K562 (cell line): Measurements from ENCODE around the gene ISOC1. TPM values are rescaled to one million over a fixed set of nuclear protein-coding genes. Genes with fewer than 3 reads are reported as not detected.

Experiments
- ATAC-seq: fragments of 200-7000 bp; cut with Tn5 transposase; 3 replicates; pipeline ENCODE4 v1.9.1; 2020; ENCODE audit warnings: moderate library complexity
- BruUV-seq: library from RNA; stranded (reverse); fragments of 400-500 nt; replicated peaks from 2 replicates; lab custom pipeline; 2021; lab: Mats Ljungman, UMichigan
- CTCF ChIA-PET: fragments of 300-600 bp; formaldehyde crosslinking; extraction: SDS; loops from one replicate; lab custom pipeline; 2021; ENCODE audit warnings: low intra/inter-chr PET ratio; lab: Yijun Ruan, JAX
- POLR2A ChIA-PET: fragments of 300-600, 350-650 bp; sonication (Branson Sonifier 250); formaldehyde crosslinking; extraction: SDS; loops from one replicate; lab custom pipeline; 2021; ENCODE audit warnings: antibody characterized with exemption, inconsistent platforms; lab: Yijun Ruan, JAX
- DNase-seq, 4 experiments: peaks; one replicate each; pipeline versions ENCODE4 v3.0.0 to v3.0.0-alpha.2; 2011 to 2018; ENCODE audit warnings: low spot score in 3 of 4, mixed read lengths in 3 of 4; ENCODE audit errors: extremely low read depth in 1 of 4
- FAIRE-seq: peaks from 2 replicates; lab custom pipeline; 2011; peaks lifted over from hg19 to GRCh38; lab: Jason Lieb, UNC
- H2AFZ ChIP-seq: 2 replicates; pipeline ENCODE4 v1.6.0; 2011; ENCODE audit warnings: low read depth, low read length, control low read depth, inconsistent platforms
- H3K27ac ChIP-seq: fragments of 200-600 bp; 3 replicates; pipeline ENCODE4 v1.8.0; 2011; ENCODE audit warnings: low read depth, mild to moderate bottlenecking, control low read depth, inconsistent platforms, low read length, moderate library complexity, mixed read lengths; ENCODE audit errors: extremely low read depth
- H3K27me3 ChIP-seq, 2 experiments: fragments of 300-600 bp in 1 of 2; 2 replicates in 1 of 2; 3 replicates in 1 of 2; pipeline versions ENCODE4 v1.6.0 to v1.8.0; 2011; ENCODE audit warnings: inconsistent platforms in 2 of 2, low read length in 2 of 2, mild to moderate bottlenecking in 1 of 2, mixed read lengths in 1 of 2, moderate library complexity in 1 of 2; ENCODE audit not compliant: control insufficient read depth in 2 of 2, insufficient read depth in 2 of 2
- H3K36me3 ChIP-seq: fragments of 300-600 bp; 3 replicates; pipeline ENCODE4 v1.8.0; 2011; ENCODE audit warnings: mild to moderate bottlenecking, low read length, inconsistent platforms; ENCODE audit not compliant: control insufficient read depth, insufficient read depth
- H3K4me1 ChIP-seq, 2 experiments: fragments of 200-600 bp in 1 of 2; replicated peaks in 1 of 2; 2 replicates in 1 of 2; 3 replicates in 1 of 2; pipeline versions ENCODE4 v1.5.1 to v1.8.0; 2011; ENCODE audit warnings: inconsistent platforms in 2 of 2, low read length in 2 of 2, mild to moderate bottlenecking in 1 of 2, mixed read lengths in 1 of 2, moderate library complexity in 1 of 2; ENCODE audit not compliant: control insufficient read depth in 2 of 2, insufficient read depth in 2 of 2
- H3K4me2 ChIP-seq: 2 replicates; pipeline ENCODE4 v1.6.1; 2011; ENCODE audit warnings: low read length, control low read depth, inconsistent platforms, mixed read lengths; ENCODE audit not compliant: insufficient read depth
- H3K4me3 ChIP-seq: fragments of 200-600 bp; sonication (generic), shearing (Covaris generic); 2 replicates; pipeline ENCODE4 v1.5.1; 2016; ENCODE audit warnings: control low read depth, inconsistent platforms
- H3K79me2 ChIP-seq: fragments of 200-600 bp; 3 replicates; pipeline ENCODE4 v1.8.0; 2011; ENCODE audit warnings: low read length, inconsistent platforms; ENCODE audit not compliant: control insufficient read depth, insufficient read depth
- H3K9ac ChIP-seq, 2 experiments: 2 replicates each; pipeline versions ENCODE4 v1.6.0 to v1.6.1; 2011; ENCODE audit warnings: low read depth in 2 of 2, low read length in 2 of 2, control low read depth in 1 of 2, inconsistent platforms in 1 of 2, mild to moderate bottlenecking in 1 of 2, mixed read lengths in 1 of 2; ENCODE audit not compliant: insufficient read depth in 1 of 2
- H3K9me1 ChIP-seq: one replicate; pipeline ENCODE4 v1.6.0; 2011; ENCODE audit warnings: inconsistent platforms, mild to moderate bottlenecking, low read length, moderate library complexity; ENCODE audit not compliant: control insufficient read depth, insufficient read depth
- H3K9me3 ChIP-seq: replicated peaks from 2 replicates; pipeline ENCODE4 v1.5.1; 2011; ENCODE audit warnings: low read depth, low read length, inconsistent platforms; ENCODE audit not compliant: control insufficient read depth, insufficient read depth
- H4K20me1 ChIP-seq: replicated peaks from 2 replicates; pipeline ENCODE4 v1.6.1; 2011; ENCODE audit warnings: low read length, inconsistent platforms, mixed read lengths; ENCODE audit not compliant: control insufficient read depth, insufficient read depth
- CBFA2T3 ChIP-seq: fragments of 450-650 bp; IDR thresholded peaks from 2 replicates; pipeline ENCODE4 v1.6.1; 2017
- CCNT2 ChIP-seq: IDR thresholded peaks from 2 replicates; pipeline ENCODE4 v1.6.1; 2011; ENCODE audit warnings: borderline replicate concordance, low read depth, mild to moderate bottlenecking, moderate library complexity, mixed read lengths, low read length; ENCODE audit not compliant: insufficient read length; ENCODE audit errors: extremely low read depth
- CREB1 ChIP-seq, 2 experiments: sonication (generic) in 1 of 2; formaldehyde crosslinking in 1 of 2; IDR thresholded peaks; 2 replicates each; pipeline versions ENCODE4 v1.6.1 to v1.8.0; 2012 to 2022; ENCODE audit warnings: inconsistent platforms in 1 of 2, mild to moderate bottlenecking in 1 of 2, missing genetic modification reagents in 1 of 2, moderate library complexity in 1 of 2
- HDAC6 ChIP-seq: IDR thresholded peaks from 2 replicates; pipeline ENCODE4 v1.6.1; 2012; ENCODE audit warnings: low read depth, mild to moderate bottlenecking, control low read depth, inconsistent platforms, low read length, moderate library complexity
- ID3 ChIP-seq, 2 experiments: fragments of 250-450 bp in 1 of 2; fragments of 450-650 bp in 1 of 2; sonication (Bioruptor Pico) in 1 of 2; IDR thresholded peaks; 2 replicates each; pipeline versions ENCODE4 v1.6.1 to v1.8.0; 2016 to 2021; ENCODE audit warnings: mild to moderate bottlenecking in 2 of 2, moderate library complexity in 2 of 2, missing compliant biosample characterization in 1 of 2, missing genetic modification characterization in 1 of 2
- LEF1 ChIP-seq: fragments of 450-650 bp; IDR thresholded peaks from 2 replicates; pipeline ENCODE4 v1.6.1; 2016; ENCODE audit warnings: mild to moderate bottlenecking
- MAFK ChIP-seq: IDR thresholded peaks from 2 replicates; pipeline ENCODE4 v1.6.1; 2011; ENCODE audit warnings: low read length, improper control_type of control experiment
- MLX ChIP-seq, 2 experiments: fragments of 450-650 bp in 1 of 2; sonication (generic) in 1 of 2; formaldehyde crosslinking; conservative IDR thresholded peaks; 2 replicates each; pipeline versions ENCODE4 v1.4.0 to v1.8.1; 2020 to 2022; ENCODE audit warnings: mild to moderate bottlenecking in 1 of 2, missing genetic modification reagents in 1 of 2
- TBP ChIP-seq: optimal IDR thresholded peaks from 2 replicates; pipeline ENCODE3; 2011; ENCODE audit warnings: low read depth, low read length, improper control_type of control experiment
- XRCC5 ChIP-seq: fragments of 200-400 bp; formaldehyde crosslinking; IDR thresholded peaks from 2 replicates; pipeline ENCODE4 v1.6.1; 2017; ENCODE audit warnings: low read depth, mild to moderate bottlenecking, low read length
- ZNF175 ChIP-seq: fragments of 200-800 bp; sonication (Bioruptor generic); IDR thresholded peaks from 2 replicates; pipeline ENCODE4 v1.6.1; 2016; ENCODE audit warnings: low read depth, mild to moderate bottlenecking, missing genetic modification characterization, missing compliant biosample characterization
- ZNF217 ChIP-seq: sonication (generic); formaldehyde crosslinking; IDR thresholded peaks from 2 replicates; pipeline ENCODE4 v1.8.0; 2022; ENCODE audit warnings: mild to moderate bottlenecking, missing genetic modification reagents
- ZNF717 ChIP-seq: fragments of 250-450 bp; sonication (Bioruptor Pico); IDR thresholded peaks from 2 replicates; pipeline ENCODE4 v1.5.0; 2021
- WGBS: fragments of 100-300 bp; shearing (Covaris generic); methylation state at CpG from one replicate; pipeline ENCODE4 v1.1.6; 2016; ENCODE audit warnings: low coverage, mixed read lengths; ENCODE audit not compliant: insufficient coverage; ENCODE audit errors: missing lambda C conversion rate; 5-methylcytosine and 5-hydroxymethylcytosine counted together
- in situ Hi-C: fragments of 300-500 bp; cut with MboI; formaldehyde crosslinking; loops from 4 replicates; pipeline ENCODE4 v1.15.0; 2018; ENCODE audit warnings: inconsistent platforms, mixed read lengths
- intact Hi-C: fragments of 100-400 bp; cut with micrococcal nuclease; formaldehyde crosslinking; loops from 2 replicates; pipeline ENCODE4 v1.14.2; 2022
- polyA plus RNA-seq, 8 experiments: library from polyadenylated mRNA; depleted of rRNA in 4 of 8; stranded (reverse) in 5 of 8; unstranded in 3 of 8; fragments of >200 nt; fragmentation: Nextera tagmentation in 2 of 8; fragmentation: Illumina TruSeq in 1 of 8; extraction: Ambion mirVana in 2 of 8; extraction: Trizol in 1 of 8; gene quantifications; 2 replicates each; pipeline versions ENCODE4 v1.2.1 to v1.2.3, GENCODE V29; 2011 to 2014; ENCODE audit warnings: inconsistent platforms in 1 of 8, missing spikeins in 1 of 8
- total RNA-seq, 7 experiments: library from RNA; depleted of rRNA in 6 of 7; stranded (reverse); fragments of >200 nt in 6 of 7; fragmentation: Illumina TruSeq in 2 of 7; extraction: Trizol in 2 of 7; gene quantifications; 2 replicates each; pipeline versions ENCODE4 v1.2.1 to v1.2.3, GENCODE V29; 2011 to 2021; ENCODE audit warnings: low replicate concordance in 1 of 7
- TF ChIP-seq, protein P1 (sequence below): IDR thresholded peaks from 2 replicates; pipeline ENCODE4 v1.6.1; 2012; ENCODE audit warnings: low read depth, low read length, improper control_type of control experiment, borderline replicate concordance
- TF ChIP-seq, protein P2 (sequence below): sonication (generic); formaldehyde crosslinking; IDR thresholded peaks from 2 replicates; pipeline ENCODE4 v1.8.0; 2022; ENCODE audit warnings: missing genetic modification reagents, mild to moderate bottlenecking, borderline replicate concordance

Gene ISOC1
- total and polyA plus RNA-seq, 9 of the 15 experiments (the other 6 are each of a cell fraction or from before 2014, with no cell fraction given): 14.0 to 67.9 (median 51.3) TPM

- no peaks in the 10 kb centered on the region for H3K27me3 ChIP-seq
- no peaks in the 10 kb centered on the region for H3K36me3 ChIP-seq
- no peak overlapping the region for H3K27ac ChIP-seq
- WGBS: 0% methylated on average over 1 of the region's 1 CpG
- ChIA-PET CTCF (no interaction called here), POLR2A (no interaction called here)
- H3K4me1 ChIP-seq: no peaks in the 10 kb centered on the region
- H3K9me1 ChIP-seq: no peaks in the 10 kb centered on the region
- in situ Hi-C loops: loop anchor here (25.0 kb wide), 2 partner anchors 221 to 921 kb away; no protein-coding TSS in a partner anchor
- DNase-seq (no peak), ATAC-seq (no peak), FAIRE-seq (no peak)
- H2AFZ ChIP-seq: no peak overlapping the region
- no peaks in the 10 kb centered on the region for H4K20me1 ChIP-seq
- intact Hi-C loops: loop anchor here (5.0 to 10.0 kb wide), 2 partner anchors 921 to 1389 kb away; no protein-coding TSS in a partner anchor
- TF ChIP-seq TBP (no peak), ZNF717 (CRISPR knock-in tag) (no peak), CCNT2 (no peak), ZNF175 (CRISPR knock-in tag) (no peak), MAFK (no peak), MLX (CRISPR knock-in tag; conservative IDR thresholded peaks at IDR 0.05) (no peak), XRCC5 (no peak), CREB1 (IDR thresholded peaks at IDR 0.05) (no peak), CREB1 (CRISPR knock-in tag; IDR thresholded peaks at IDR 0.05) (no peak), HDAC6 (no peak), LEF1 (no peak), ID3 (CRISPR knock-in tag; IDR thresholded peaks at IDR 0.05) (no peak), ID3 (tag; IDR thresholded peaks at IDR 0.05) (no peak), ZNF217 (CRISPR knock-in tag) (no peak), CBFA2T3 (no peak)
- TF ChIP-seq, protein P1, sequence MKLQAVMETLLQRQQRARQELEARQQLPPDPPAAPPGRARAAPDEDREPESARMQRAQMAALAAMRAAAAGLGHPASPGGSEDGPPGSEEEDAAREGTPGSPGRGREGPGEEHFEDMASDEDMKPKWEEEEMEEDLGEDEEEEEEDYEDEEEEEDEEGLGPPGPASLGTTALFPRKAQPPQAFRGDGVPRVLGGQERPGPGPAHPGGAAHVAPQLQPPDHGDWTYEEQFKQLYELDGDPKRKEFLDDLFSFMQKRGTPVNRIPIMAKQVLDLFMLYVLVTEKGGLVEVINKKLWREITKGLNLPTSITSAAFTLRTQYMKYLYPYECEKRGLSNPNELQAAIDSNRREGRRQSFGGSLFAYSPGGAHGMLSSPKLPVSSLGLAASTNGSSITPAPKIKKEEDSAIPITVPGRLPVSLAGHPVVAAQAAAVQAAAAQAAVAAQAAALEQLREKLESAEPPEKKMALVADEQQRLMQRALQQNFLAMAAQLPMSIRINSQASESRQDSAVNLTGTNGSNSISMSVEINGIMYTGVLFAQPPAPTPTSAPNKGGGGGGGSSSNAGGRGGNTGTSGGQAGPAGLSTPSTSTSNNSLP: no peak
- TF ChIP-seq, protein P2, sequence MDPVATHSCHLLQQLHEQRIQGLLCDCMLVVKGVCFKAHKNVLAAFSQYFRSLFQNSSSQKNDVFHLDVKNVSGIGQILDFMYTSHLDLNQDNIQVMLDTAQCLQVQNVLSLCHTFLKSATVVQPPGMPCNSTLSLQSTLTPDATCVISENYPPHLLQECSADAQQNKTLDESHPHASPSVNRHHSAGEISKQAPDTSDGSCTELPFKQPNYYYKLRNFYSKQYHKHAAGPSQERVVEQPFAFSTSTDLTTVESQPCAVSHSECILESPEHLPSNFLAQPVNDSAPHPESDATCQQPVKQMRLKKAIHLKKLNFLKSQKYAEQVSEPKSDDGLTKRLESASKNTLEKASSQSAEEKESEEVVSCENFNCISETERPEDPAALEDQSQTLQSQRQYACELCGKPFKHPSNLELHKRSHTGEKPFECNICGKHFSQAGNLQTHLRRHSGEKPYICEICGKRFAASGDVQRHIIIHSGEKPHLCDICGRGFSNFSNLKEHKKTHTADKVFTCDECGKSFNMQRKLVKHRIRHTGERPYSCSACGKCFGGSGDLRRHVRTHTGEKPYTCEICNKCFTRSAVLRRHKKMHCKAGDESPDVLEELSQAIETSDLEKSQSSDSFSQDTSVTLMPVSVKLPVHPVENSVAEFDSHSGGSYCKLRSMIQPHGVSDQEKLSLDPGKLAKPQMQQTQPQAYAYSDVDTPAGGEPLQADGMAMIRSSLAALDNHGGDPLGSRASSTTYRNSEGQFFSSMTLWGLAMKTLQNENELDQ (CRISPR knock-in tag): no peak
- no peaks in the 10 kb centered on the region for H3K9me3 ChIP-seq
- no TSS peak for BruUV-seq
- H3K4me3 ChIP-seq: no peak overlapping the region
- H3K79me2 ChIP-seq: no peaks in the 10 kb centered on the region
- H3K4me2 ChIP-seq: no peak overlapping the region
- no peak overlapping the region for H3K9ac ChIP-seq
Observed at GRCh38 chr5:129133553-129133952, 39.0 kb downstream of the ISOC1 start.
